HCT116 (cell line): ENCODE results near the gene ELANE.

Source experiments
- CEBPB ChIP-seq: IDR thresholded peaks from 2 replicates; pipeline ENCODE4 v1.6.1; 2012; ENCODE audit warnings: low read depth
- CTCF ChIP-seq, 3 experiments: fragments of 200-600 bp in 1 of 3; sonication (generic) in 1 of 3; IDR thresholded peaks in 2 of 3; conservative IDR thresholded peaks in 1 of 3; 2 replicates each; pipeline ENCODE4 v1.5.1; 2012 to 2017; ENCODE audit warnings: low read depth in 2 of 3, low read length in 2 of 3, antibody characterized with exemption in 1 of 3, borderline replicate concordance in 1 of 3, control low read depth in 1 of 3, mild to moderate bottlenecking in 1 of 3, mixed read lengths in 1 of 3, mixed run types in 1 of 3, moderate library complexity in 1 of 3; ENCODE audit not compliant: insufficient read depth in 1 of 3
- EZH2 ChIP-seq: fragments of 200-600 bp; sonication (generic); IDR thresholded peaks from 2 replicates; pipeline ENCODE4 v1.6.1; 2017; ENCODE audit warnings: antibody characterized with exemption, mixed run types
- EZH2phosphoT487 ChIP-seq: fragments of 200-600 bp; IDR thresholded peaks from 2 replicates; pipeline ENCODE4 v1.6.1; 2018; ENCODE audit warnings: antibody characterized with exemption, borderline replicate concordance
- POLR2A ChIP-seq: IDR thresholded peaks from 2 replicates; pipeline ENCODE4 v1.7.0; 2011; ENCODE audit warnings: borderline replicate concordance; ENCODE audit not compliant: insufficient read depth, insufficient read length; ENCODE audit errors: extremely low read depth
- POLR2AphosphoS5 ChIP-seq: IDR thresholded peaks from 2 replicates; pipeline ENCODE4 v1.6.1; 2011; ENCODE audit warnings: mild to moderate bottlenecking, low read depth, low read length, moderate library complexity
- RAD21 ChIP-seq: IDR thresholded peaks from 2 replicates; pipeline ENCODE4 v1.6.1; 2012; ENCODE audit warnings: low read depth, mild to moderate bottlenecking
- YY1 ChIP-seq: IDR thresholded peaks from 2 replicates; pipeline ENCODE4 v1.6.1; 2011; ENCODE audit warnings: low read length, low read depth, moderate library complexity, mild to moderate bottlenecking; ENCODE audit not compliant: insufficient replicate concordance; ENCODE audit errors: extremely low read depth
- ZBTB33 ChIP-seq: IDR thresholded peaks from 2 replicates; pipeline ENCODE4 v1.6.1; 2011; ENCODE audit warnings: mild to moderate bottlenecking, low read length, moderate library complexity; ENCODE audit not compliant: insufficient replicate concordance; ENCODE audit errors: extremely low read depth
- ZNF274 ChIP-seq: fragments of 200-500 bp; sonication (Bioruptor generic); IDR thresholded peaks from 2 replicates; pipeline ENCODE4 v1.6.1; 2014; ENCODE audit warnings: mild to moderate bottlenecking, low read depth, low read length, inconsistent platforms
- TF ChIP-seq, protein P1 (sequence below): IDR thresholded peaks from 2 replicates; pipeline ENCODE4 v1.6.1; 2012; ENCODE audit warnings: low read depth

DNA sequence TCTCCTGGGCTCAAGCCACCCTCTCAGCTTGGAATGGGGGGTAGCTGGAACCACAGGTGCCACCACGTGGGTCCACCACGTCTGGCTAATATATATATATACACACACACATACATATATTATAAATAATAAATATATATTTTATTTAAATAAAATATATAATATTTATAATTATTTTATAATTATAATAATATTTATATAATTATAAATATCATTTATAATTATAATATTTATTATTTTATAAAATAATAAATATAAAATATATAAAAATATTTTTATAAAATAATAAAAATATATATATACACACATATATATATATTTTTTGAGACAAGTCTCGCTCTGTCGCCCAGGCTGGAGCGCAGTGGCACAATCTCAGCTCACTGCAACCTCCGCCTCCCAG is 2.4 kb downstream of the ELANE start:
- TF ChIP-seq, protein P1, sequence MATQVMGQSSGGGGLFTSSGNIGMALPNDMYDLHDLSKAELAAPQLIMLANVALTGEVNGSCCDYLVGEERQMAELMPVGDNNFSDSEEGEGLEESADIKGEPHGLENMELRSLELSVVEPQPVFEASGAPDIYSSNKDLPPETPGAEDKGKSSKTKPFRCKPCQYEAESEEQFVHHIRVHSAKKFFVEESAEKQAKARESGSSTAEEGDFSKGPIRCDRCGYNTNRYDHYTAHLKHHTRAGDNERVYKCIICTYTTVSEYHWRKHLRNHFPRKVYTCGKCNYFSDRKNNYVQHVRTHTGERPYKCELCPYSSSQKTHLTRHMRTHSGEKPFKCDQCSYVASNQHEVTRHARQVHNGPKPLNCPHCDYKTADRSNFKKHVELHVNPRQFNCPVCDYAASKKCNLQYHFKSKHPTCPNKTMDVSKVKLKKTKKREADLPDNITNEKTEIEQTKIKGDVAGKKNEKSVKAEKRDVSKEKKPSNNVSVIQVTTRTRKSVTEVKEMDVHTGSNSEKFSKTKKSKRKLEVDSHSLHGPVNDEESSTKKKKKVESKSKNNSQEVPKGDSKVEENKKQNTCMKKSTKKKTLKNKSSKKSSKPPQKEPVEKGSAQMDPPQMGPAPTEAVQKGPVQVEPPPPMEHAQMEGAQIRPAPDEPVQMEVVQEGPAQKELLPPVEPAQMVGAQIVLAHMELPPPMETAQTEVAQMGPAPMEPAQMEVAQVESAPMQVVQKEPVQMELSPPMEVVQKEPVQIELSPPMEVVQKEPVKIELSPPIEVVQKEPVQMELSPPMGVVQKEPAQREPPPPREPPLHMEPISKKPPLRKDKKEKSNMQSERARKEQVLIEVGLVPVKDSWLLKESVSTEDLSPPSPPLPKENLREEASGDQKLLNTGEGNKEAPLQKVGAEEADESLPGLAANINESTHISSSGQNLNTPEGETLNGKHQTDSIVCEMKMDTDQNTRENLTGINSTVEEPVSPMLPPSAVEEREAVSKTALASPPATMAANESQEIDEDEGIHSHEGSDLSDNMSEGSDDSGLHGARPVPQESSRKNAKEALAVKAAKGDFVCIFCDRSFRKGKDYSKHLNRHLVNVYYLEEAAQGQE, result no peak
- TF ChIP-seq CTCF (IDR thresholded peaks at IDR 0.05 in 2 of 3, conservative IDR thresholded peaks at IDR 0.05 in 1 of 3; ENCODE audit: borderline replicate concordance in 1 of 3, insufficient read depth in 1 of 3, low read depth in 2 of 3, low read length in 2 of 3) (no peak), ZNF274 (no peak), POLR2A (no peak), RAD21 (no peak), YY1 (no peak), EZH2 (no peak), CEBPB (no peak), EZH2phosphoT487 (no peak), ZBTB33 (no peak), POLR2AphosphoS5 (no peak)
